ENCODE measurements around the gene QRFPR. TPM values are rescaled to one million over a fixed set of nuclear protein-coding genes. Genes with fewer than 3 reads are reported as not detected.
A peak's percentile ranks its signal among the peaks of the same experiment; 100 is the strongest.

QRFPR gene
- polyA plus RNA-seq, 1 donor (not counting 4 experiments of a cell fraction or from before 2014, with no cell fraction given), result 0.38 TPM

DNA sequence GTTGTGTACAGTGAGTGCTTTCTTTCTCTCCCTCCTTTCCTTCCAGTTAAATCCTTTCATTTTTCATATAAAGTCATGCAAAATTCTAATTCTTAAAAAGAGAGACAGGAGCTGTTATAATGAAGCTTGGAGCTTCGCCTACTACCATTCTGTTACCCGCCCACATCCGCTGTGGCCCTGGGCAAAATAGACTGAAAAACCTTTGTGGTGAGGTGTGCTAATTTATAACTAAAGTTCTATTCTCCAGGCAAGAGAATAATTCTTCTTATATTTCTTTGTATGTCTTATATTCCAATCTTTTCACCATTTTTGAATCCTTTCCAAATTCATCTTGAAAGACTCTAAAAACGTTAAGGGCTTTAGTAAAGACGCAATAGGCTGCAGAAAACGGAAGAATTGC lies 7.0 kb downstream of the QRFPR start:
- TF ChIP-seq EZH2 (IDR thresholded peaks at IDR 0.05; ENCODE audit: low read length), result no peak
- TF ChIP-seq, protein P1, sequence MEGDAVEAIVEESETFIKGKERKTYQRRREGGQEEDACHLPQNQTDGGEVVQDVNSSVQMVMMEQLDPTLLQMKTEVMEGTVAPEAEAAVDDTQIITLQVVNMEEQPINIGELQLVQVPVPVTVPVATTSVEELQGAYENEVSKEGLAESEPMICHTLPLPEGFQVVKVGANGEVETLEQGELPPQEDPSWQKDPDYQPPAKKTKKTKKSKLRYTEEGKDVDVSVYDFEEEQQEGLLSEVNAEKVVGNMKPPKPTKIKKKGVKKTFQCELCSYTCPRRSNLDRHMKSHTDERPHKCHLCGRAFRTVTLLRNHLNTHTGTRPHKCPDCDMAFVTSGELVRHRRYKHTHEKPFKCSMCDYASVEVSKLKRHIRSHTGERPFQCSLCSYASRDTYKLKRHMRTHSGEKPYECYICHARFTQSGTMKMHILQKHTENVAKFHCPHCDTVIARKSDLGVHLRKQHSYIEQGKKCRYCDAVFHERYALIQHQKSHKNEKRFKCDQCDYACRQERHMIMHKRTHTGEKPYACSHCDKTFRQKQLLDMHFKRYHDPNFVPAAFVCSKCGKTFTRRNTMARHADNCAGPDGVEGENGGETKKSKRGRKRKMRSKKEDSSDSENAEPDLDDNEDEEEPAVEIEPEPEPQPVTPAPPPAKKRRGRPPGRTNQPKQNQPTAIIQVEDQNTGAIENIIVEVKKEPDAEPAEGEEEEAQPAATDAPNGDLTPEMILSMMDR (optimal IDR thresholded peaks at IDR 0.05 in 1 of 3, IDR thresholded peaks at IDR 0.05 in 1 of 3, conservative IDR thresholded peaks at IDR 0.05 in 1 of 3; ENCODE audit: extremely low read depth in 1 of 3, insufficient read depth in 2 of 3, low read length in 3 of 3), result no peak
- Histone ChIP-seq H3K4me2 (ENCODE audit: control insufficient read depth, extremely low read depth, insufficient read depth, low read depth, low read length) (peak overlapping the region; percentile 63), H3K9me1 (ENCODE audit: control insufficient read depth, extremely low read depth, insufficient read depth, low read length) (no peaks in the 10 kb centered on the region), H3K4me3 (ENCODE audit: control insufficient read depth in 2 of 3, extremely low read depth in 1 of 3, insufficient read depth in 2 of 3, low read depth in 1 of 3, low read length in 3 of 3) (peak overlapping the region in 1 of 3 experiments; percentile 9), H3K9ac (ENCODE audit: control insufficient read depth, extremely low read depth, insufficient read depth, low read length) (no peak overlapping the region), H2AFZ (ENCODE audit: control insufficient read depth, low read length) (no peak overlapping the region), H3K36me3 (ENCODE audit: control insufficient read depth in 2 of 2, extremely low read depth in 1 of 2, insufficient read depth in 2 of 2, low read length in 2 of 2) (no peaks in the 10 kb centered on the region), H3K27ac (ENCODE audit: control insufficient read depth, insufficient read depth, low read length) (no peak overlapping the region), H4K20me1 (ENCODE audit: control insufficient read depth, extremely low read depth, insufficient read depth, low read length) (no peaks in the 10 kb centered on the region), H3K27me3 (ENCODE audit: control insufficient read depth, extremely low read depth, insufficient read depth, low read length) (no peaks in the 10 kb centered on the region), H3K9me3 (ENCODE audit: control insufficient read depth, low read depth, low read length) (no peaks in the 10 kb centered on the region), H3K79me2 (ENCODE audit: control insufficient read depth, insufficient read depth, low read length) (no peaks in the 10 kb centered on the region), H3K4me1 (ENCODE audit: control insufficient read depth, extremely low read depth, insufficient read depth, low read length) (peaks cover 37% of the 10 kb centered on the region)
- dilution Hi-C loops (cut with MboI; ENCODE audit: extremely low pct_ligation_motif_present, low sequenced_read_pairs), result no loop called here
- DNase-seq (ENCODE audit: low read depth, low spot score), result no peak
- no peak for FAIRE-seq

DNA sequence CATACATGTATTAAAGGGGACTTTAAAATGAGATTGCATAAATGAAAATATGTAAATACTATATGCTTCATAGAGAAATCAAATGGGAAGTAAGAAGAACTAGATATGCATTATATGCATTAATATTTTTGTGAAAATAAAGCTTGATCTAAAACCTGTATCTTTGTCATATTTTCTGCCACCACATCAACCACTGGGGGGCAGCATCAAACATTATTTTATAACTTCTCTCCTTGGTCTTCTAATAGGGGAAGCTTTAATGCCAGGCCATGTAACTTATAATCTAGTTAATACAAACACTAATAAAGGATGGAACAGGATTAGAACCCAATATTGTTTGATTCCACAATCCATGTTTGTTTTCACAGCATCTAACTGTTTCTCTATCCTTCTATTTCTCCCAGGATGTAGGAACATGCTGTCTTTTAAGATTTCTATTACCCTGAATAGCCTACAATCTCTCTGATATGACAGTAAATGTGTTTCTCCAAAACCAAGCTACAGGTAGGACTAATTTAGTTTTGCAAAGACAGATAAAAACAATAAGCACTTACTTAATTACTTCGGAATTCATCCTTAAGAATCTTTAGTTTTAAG lies 10.0 kb downstream of the QRFPR start:
- Histone ChIP-seq H3K36me3 (ENCODE audit: control insufficient read depth in 2 of 2, extremely low read depth in 1 of 2, insufficient read depth in 2 of 2, low read length in 2 of 2) (no peaks in the 10 kb centered on the region), H4K20me1 (ENCODE audit: control insufficient read depth, extremely low read depth, insufficient read depth, low read length) (no peaks in the 10 kb centered on the region), H3K4me2 (ENCODE audit: control insufficient read depth, extremely low read depth, insufficient read depth, low read depth, low read length) (no peak overlapping the region), H3K4me3 (ENCODE audit: control insufficient read depth in 2 of 3, extremely low read depth in 1 of 3, insufficient read depth in 2 of 3, low read depth in 1 of 3, low read length in 3 of 3) (no peak overlapping the region), H3K9me3 (ENCODE audit: control insufficient read depth, low read depth, low read length) (no peaks in the 10 kb centered on the region), H3K9me1 (ENCODE audit: control insufficient read depth, extremely low read depth, insufficient read depth, low read length) (no peaks in the 10 kb centered on the region), H3K27ac (ENCODE audit: control insufficient read depth, insufficient read depth, low read length) (no peak overlapping the region), H3K4me1 (ENCODE audit: control insufficient read depth, extremely low read depth, insufficient read depth, low read length) (peaks cover 24% of the 10 kb centered on the region), H2AFZ (ENCODE audit: control insufficient read depth, low read length) (no peak overlapping the region), H3K79me2 (ENCODE audit: control insufficient read depth, insufficient read depth, low read length) (no peaks in the 10 kb centered on the region), H3K27me3 (ENCODE audit: control insufficient read depth, extremely low read depth, insufficient read depth, low read length) (no peaks in the 10 kb centered on the region), H3K9ac (ENCODE audit: control insufficient read depth, extremely low read depth, insufficient read depth, low read length) (no peak overlapping the region)
- dilution Hi-C loops (cut with MboI; ENCODE audit: extremely low pct_ligation_motif_present, low sequenced_read_pairs), result no loop called here
- DNase-seq (ENCODE audit: low read depth, low spot score) (no peak), FAIRE-seq (no peak)
- no peak for TF ChIP-seq EZH2 (IDR thresholded peaks at IDR 0.05; ENCODE audit: low read length)
- TF ChIP-seq, protein P1 (optimal IDR thresholded peaks at IDR 0.05 in 1 of 3, IDR thresholded peaks at IDR 0.05 in 1 of 3, conservative IDR thresholded peaks at IDR 0.05 in 1 of 3; ENCODE audit: extremely low read depth in 1 of 3, insufficient read depth in 2 of 3, low read length in 3 of 3), result peak in 2 of 3 experiments; percentile 34 to 35
